T-helper 1 cell treated with Interleukin-12 subunit alpha and Interleukin-12 subunit beta and Interleukin-4 antibody, amounts not matched to agents 30 μg/mL and 1 μg/mL, for 36 hours (primary cell): Measurements from ENCODE around the gene ASAP2.

Experiments
- H3K27ac Mint-ChIP-seq: one replicate; pipeline ENCODE4 v1.8.0; 2021; ENCODE audit warnings: mild to moderate bottlenecking, mixed read lengths
- H3K27me3 Mint-ChIP-seq: one replicate; pipeline ENCODE4 v1.8.0; 2021; ENCODE audit warnings: low read depth, mixed read lengths
- H3K36me3 Mint-ChIP-seq: one replicate; pipeline ENCODE4 v1.8.0; 2021; ENCODE audit warnings: low read depth, mixed read lengths
- H3K4me1 Mint-ChIP-seq: one replicate; pipeline ENCODE4 v1.8.0; 2021; ENCODE audit warnings: low read depth, mixed read lengths
- H3K4me3 Mint-ChIP-seq: one replicate; pipeline ENCODE4 v1.8.0; 2021; ENCODE audit warnings: mild to moderate bottlenecking, moderate library complexity, mixed read lengths
- H3K9me3 Mint-ChIP-seq: one replicate; pipeline ENCODE4 v1.8.0; 2021; ENCODE audit warnings: mixed read lengths

ASAP2 gene

DNA sequence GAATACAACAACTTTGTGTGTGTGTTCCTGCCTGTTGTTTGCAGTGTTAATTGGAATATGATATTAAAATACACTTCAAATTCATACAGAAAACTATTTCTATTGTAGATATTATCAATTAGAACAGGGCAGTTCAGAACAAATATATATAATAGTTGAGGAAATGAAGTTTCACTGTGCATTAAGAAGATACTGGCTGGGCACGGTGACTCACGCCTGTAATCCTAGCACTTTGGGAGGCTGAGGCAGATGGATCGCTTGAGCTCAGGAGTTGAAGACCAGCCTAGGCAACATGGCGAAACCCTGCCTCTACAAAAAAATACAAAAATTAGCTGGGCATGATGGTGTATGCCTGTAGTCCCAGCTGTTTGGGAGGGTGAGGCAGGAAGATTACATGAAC lies 79.3 kb downstream of the ASAP2 start:
- H3K4me3 Mint-ChIP-seq = no peak overlapping the region
- peaks cover 8% of the 10 kb centered on the region for H3K27me3 Mint-ChIP-seq
- no peaks in the 10 kb centered on the region for H3K4me1 Mint-ChIP-seq
- H3K9me3 Mint-ChIP-seq = no peaks in the 10 kb centered on the region
- no peak overlapping the region for H3K27ac Mint-ChIP-seq
- H3K36me3 Mint-ChIP-seq = no peaks in the 10 kb centered on the region

DNA sequence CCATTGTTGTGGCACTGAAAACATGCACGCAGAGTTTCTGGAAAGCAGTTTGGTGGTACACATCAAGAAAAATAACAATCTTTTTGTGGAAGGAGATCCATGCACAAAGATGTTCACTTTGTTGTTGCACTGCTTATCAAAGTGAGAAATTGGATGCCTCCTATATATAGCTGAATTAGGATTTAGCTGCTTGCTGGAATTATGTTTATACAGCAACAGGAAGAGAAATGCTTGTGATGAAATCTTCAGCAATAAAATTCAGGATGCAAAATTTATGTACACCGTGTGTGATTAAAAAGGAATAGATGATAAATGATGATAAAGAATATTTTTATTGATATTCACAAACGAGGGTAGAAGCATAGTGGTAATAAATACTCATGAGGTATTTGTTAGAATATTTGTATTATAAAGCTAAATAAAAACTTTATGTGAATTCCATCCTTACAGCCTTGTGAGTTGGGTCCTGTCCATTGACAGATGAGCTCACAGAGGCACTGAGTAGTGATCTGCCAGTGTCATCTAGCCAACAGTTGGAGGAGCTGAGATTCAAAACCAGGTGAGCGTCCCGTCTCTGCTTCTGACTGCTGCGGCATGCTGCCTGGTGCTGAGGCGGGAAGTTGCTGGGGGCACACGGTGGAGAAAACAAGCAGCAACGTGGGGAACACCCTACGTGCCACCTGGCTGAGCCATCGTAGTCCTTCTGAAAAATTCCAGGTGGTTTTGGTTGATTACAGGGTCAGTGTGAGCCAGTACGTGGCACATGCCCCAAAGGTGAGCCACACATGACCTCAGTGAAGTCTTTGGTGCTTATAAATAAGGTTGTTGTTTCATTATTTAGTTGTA lies 80.2 kb downstream of the ASAP2 start:
- Mint-ChIP-seq H3K4me3 (no peak overlapping the region), H3K36me3 (no peaks in the 10 kb centered on the region), H3K27me3 (peaks cover 8% of the 10 kb centered on the region), H3K27ac (no peak overlapping the region), H3K9me3 (no peaks in the 10 kb centered on the region), H3K4me1 (no peaks in the 10 kb centered on the region)

DNA sequence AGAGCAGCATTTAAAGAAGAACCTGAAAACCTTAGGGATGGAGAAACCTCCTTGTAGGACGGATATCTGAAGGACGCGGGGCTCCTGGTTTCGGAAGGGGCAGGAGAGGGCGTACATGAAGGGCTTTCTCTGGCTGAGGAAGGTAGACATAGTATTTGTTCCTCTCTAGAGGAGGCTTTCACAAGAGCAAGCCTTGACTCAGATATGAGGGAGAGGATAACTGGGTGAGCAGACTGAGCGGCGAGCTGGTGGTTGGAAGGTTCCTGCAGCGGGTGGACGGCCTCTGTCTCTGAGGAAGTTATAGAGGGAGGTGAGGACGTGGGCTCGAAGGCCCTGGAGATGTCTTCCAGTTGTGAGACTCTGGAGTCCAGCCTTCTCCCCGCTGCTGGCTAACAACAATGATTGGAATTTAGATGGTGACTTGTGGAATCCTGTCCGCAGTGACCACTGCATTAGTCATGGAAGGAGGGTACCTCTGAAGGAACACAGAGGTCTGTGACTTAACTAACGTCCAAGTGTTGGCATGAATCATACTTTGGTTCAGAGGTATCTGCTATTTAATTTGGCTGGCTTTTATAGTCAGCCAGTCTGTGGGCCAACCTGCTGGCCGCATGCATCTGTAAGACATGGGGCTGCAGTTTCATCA lies 80.9 kb downstream of the ASAP2 start:
- Mint-ChIP-seq H3K4me1 (no peaks in the 10 kb centered on the region), H3K9me3 (no peaks in the 10 kb centered on the region), H3K27ac (no peak overlapping the region), H3K36me3 (no peaks in the 10 kb centered on the region), H3K27me3 (peaks cover 8% of the 10 kb centered on the region), H3K4me3 (no peak overlapping the region)

DNA sequence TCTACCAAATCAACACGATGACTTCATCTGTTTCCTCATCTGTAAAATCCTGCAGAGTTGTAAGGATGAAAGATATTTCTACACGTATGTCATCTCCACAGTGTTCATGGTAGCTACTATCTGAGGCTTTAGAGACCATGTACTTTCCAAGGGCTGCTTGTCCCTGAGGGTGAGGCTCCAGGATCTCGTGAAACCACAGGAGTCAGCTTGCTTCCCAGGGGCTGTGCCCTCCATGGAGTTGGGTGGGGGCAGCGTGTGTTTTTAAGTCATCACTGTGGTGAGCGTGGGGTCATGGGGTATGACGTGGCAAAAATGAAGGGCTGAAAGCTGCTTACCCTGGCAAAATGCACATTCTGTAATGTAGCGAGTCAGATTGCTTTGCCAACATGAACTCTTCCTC lies 81.6 kb downstream of the ASAP2 start:
- Mint-ChIP-seq H3K4me3 (no peak overlapping the region), H3K36me3 (no peaks in the 10 kb centered on the region), H3K27ac (no peak overlapping the region), H3K27me3 (peaks cover 13% of the 10 kb centered on the region), H3K4me1 (no peaks in the 10 kb centered on the region), H3K9me3 (no peaks in the 10 kb centered on the region)

DNA sequence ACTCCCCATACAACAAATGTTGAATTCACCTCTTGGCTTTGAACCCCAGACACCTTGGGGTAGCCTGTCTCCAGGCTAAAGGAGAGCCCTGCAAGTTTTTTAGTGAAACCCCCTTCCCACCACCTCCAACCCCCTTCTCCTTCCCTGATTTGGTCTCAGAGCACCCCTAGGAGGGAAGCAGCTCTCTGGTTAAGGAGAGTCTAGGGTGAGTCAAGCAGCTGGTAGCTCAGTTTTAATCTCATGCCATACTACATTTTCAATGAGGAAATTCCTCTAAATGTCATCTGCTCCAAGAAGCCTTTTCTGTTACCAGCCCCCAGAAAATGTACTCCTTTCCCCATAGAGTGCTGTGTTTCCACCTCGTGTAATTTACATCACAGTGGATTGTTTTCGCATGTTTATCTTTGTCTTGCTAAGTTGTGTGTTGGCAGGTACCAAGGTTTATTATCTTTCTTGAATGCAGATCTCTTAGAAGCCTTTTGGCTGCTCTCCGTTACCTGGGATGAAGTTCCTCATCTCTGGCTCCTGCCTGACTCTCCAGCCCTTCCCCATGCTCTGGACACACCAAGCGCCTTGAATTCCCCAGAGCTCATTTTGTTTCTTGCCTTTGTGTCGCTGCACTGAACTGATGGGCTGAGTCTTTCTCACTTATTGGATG lies 82.2 kb downstream of the ASAP2 start:
- H3K4me1 Mint-ChIP-seq = no peaks in the 10 kb centered on the region
- H3K27ac Mint-ChIP-seq = no peak overlapping the region
- H3K9me3 Mint-ChIP-seq = no peaks in the 10 kb centered on the region
- H3K27me3 Mint-ChIP-seq = peaks cover 16% of the 10 kb centered on the region
- no peaks in the 10 kb centered on the region for H3K36me3 Mint-ChIP-seq
- no peak overlapping the region for H3K4me3 Mint-ChIP-seq

DNA sequence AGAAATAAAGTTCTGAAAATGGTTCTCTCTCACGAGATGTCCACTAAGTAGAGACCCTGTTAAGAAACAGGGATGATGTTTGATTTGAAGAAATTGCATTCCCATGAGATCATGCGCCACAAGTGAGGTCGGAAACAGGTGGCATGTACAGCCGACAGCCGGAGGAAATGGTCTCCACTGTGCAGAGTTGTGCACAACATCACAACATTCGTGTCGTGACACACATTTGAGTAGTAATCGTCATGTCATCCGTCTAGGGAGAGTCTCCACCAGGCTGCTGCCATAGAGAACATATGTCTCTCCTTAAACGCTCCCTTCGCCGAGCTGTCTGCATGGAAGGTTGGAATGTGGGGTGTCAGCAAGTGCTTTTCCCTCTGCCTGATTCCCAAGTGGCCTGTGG lies 84.7 kb downstream of the ASAP2 start:
- Mint-ChIP-seq H3K4me1 (no peaks in the 10 kb centered on the region), H3K27ac (no peak overlapping the region), H3K27me3 (peaks cover 11% of the 10 kb centered on the region), H3K36me3 (no peaks in the 10 kb centered on the region), H3K4me3 (no peak overlapping the region), H3K9me3 (no peaks in the 10 kb centered on the region)

DNA sequence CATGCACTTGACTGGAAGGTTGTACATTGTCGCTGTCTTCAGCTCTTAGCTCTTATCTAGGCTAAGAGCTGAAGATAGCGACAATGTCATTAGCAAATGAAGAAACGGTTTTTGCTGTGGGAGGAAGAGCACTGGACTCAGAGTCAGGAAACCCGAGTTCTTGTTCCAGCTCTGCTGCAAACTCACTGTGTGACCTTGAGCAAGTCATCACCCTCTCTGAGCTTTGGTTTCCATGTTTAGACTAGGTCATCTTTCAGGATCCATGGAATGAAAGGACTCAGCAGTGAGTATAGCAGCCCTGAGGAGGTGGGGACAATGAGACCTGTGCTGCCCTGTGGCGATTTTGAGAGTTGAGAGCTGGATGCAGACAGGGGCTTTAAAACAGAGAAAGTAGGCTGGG lies 85.3 kb downstream of the ASAP2 start:
- H3K27ac Mint-ChIP-seq = no peak overlapping the region
- H3K4me3 Mint-ChIP-seq = no peak overlapping the region
- H3K36me3 Mint-ChIP-seq = no peaks in the 10 kb centered on the region
- no peaks in the 10 kb centered on the region for H3K9me3 Mint-ChIP-seq
- peaks cover 16% of the 10 kb centered on the region for H3K27me3 Mint-ChIP-seq
- no peaks in the 10 kb centered on the region for H3K4me1 Mint-ChIP-seq

DNA sequence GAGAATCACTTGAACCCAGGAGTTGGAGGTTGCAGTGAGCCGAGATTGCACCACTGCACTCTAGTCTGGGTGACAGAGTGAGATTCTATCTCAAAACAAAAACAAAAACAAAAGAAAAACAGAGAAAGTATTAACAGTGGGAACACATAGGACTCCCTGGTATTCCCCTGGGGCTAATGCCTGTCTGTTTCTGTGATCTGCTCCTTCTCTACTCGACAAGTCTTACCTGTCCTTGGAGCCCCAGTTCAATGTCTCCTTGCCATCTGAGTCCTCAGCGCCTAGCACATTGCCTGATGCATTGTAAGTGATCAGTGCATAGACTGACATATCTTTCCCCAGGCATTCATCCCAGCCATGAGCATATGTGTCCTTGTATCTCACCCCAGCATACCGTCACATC lies 85.8 kb downstream of the ASAP2 start:
- H3K27ac Mint-ChIP-seq = no peak overlapping the region
- H3K4me3 Mint-ChIP-seq = no peak overlapping the region
- no peaks in the 10 kb centered on the region for H3K36me3 Mint-ChIP-seq
- no peaks in the 10 kb centered on the region for H3K4me1 Mint-ChIP-seq
- no peaks in the 10 kb centered on the region for H3K9me3 Mint-ChIP-seq
- peaks cover 17% of the 10 kb centered on the region for H3K27me3 Mint-ChIP-seq

DNA sequence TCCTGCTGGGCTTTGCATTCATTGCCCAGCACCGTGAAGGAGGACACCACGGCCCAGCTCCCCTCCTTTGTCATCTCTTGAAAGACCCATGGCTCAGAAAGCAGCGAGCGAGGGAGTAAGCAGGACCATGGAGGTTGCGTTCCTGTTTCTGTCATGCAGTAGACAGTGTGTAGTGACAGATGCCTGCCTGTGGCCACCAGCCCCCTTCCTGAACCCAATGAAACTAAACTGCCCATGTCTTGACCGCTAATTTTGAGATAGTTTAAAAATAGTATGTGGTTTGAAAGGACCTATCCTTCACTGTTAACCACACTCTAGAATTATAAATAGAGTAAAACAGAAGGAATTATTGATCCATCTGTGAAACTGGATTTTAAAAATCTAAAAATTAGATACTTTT lies 88.2 kb downstream of the ASAP2 start:
- H3K9me3 Mint-ChIP-seq = no peaks in the 10 kb centered on the region
- H3K4me1 Mint-ChIP-seq = no peaks in the 10 kb centered on the region
- no peak overlapping the region for H3K4me3 Mint-ChIP-seq
- H3K27ac Mint-ChIP-seq = no peak overlapping the region
- peaks cover 17% of the 10 kb centered on the region for H3K27me3 Mint-ChIP-seq
- H3K36me3 Mint-ChIP-seq = no peaks in the 10 kb centered on the region

DNA sequence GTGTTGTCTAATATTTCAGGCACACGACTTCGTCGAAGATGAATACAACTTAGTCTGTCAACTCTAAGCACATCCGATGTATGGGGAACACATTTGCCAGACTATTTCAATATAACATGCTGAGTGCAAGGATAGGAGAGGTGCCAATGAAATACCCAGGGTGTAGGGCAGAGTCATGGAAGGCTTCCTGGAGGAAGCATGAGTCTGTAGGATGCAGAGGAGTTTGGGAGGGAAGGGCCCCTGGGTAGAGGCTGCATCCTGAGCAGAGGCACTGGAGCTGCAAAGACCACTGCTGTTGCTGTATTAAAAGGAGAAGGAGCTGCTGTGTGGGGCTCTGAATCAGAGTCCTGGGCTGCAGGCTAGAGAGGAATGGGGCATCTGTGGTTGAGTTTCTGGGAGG lies 89.9 kb downstream of the ASAP2 start:
- H3K4me3 Mint-ChIP-seq = no peak overlapping the region
- H3K36me3 Mint-ChIP-seq = no peaks in the 10 kb centered on the region
- no peaks in the 10 kb centered on the region for H3K4me1 Mint-ChIP-seq
- no peak overlapping the region for H3K27ac Mint-ChIP-seq
- peaks cover 17% of the 10 kb centered on the region for H3K27me3 Mint-ChIP-seq
- H3K9me3 Mint-ChIP-seq = no peaks in the 10 kb centered on the region

DNA sequence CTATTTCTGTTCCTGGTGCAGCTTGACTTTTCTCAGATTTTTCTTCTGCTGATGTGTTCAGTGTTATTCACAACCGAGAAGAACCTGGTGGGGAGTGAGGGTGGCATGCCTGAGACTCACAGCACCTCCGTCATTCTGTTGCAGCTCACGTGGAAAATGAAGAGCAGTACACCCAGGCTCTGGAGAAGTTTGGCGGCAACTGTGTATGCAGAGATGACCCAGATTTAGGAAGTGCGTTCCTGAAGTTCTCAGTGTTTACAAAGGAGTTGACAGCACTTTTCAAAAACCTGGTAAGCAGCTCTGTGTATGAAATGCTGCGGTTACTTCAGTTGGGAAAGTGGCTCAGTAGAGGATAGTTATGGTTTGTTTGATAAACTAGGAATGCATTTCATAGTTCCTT lies 90.5 kb downstream of the ASAP2 start:
- H3K4me1 Mint-ChIP-seq = no peaks in the 10 kb centered on the region
- H3K27ac Mint-ChIP-seq = no peak overlapping the region
- H3K36me3 Mint-ChIP-seq = no peaks in the 10 kb centered on the region
- H3K27me3 Mint-ChIP-seq = peaks cover 17% of the 10 kb centered on the region
- no peaks in the 10 kb centered on the region for H3K9me3 Mint-ChIP-seq
- H3K4me3 Mint-ChIP-seq = no peak overlapping the region

DNA sequence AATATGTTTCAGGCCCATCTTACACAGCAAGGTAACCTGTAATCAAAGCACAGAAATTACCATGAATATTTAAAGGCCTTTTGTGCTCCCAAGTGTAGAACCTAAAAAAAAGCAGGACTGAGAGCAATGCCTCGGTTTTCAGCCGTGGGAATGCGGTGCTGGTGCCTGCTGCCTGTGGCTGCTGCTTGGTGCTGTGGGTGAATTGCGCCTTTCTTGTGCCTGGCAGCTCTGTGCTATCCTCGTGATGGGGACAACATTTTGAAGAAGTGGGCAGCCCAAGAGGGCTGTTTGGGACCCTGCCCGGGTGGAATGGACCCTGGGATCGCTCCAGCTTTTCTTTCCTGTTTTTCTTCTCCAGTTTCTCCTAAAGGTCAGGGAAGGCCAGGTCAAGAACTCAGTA lies 91.2 kb downstream of the ASAP2 start:
- Mint-ChIP-seq H3K27ac (no peak overlapping the region), H3K36me3 (no peaks in the 10 kb centered on the region), H3K4me1 (no peaks in the 10 kb centered on the region), H3K27me3 (peaks cover 17% of the 10 kb centered on the region), H3K4me3 (no peak overlapping the region), H3K9me3 (no peaks in the 10 kb centered on the region)

DNA sequence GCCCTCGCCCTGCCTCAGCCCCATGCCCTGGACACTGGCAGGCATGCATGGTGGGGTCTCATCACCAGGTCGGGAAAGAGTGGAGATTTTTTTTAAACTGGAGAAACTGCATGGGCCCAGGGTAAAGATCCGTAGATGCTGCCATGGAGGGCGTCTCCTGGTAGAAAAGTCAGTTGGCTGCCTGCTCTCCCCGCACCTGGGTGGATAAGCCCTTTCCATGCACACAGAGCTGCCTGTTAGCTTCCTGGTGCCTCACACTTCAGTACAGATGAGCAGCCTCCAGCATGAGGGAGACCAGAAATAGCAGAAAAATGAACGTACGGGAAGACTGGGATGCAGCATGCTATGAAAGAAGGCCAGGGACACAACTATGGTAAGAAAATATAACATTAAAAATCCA lies 92.0 kb downstream of the ASAP2 start:
- no peaks in the 10 kb centered on the region for H3K9me3 Mint-ChIP-seq
- no peaks in the 10 kb centered on the region for H3K36me3 Mint-ChIP-seq
- H3K4me3 Mint-ChIP-seq = no peak overlapping the region
- H3K27me3 Mint-ChIP-seq = peaks cover 9% of the 10 kb centered on the region
- no peak overlapping the region for H3K27ac Mint-ChIP-seq
- no peaks in the 10 kb centered on the region for H3K4me1 Mint-ChIP-seq

DNA sequence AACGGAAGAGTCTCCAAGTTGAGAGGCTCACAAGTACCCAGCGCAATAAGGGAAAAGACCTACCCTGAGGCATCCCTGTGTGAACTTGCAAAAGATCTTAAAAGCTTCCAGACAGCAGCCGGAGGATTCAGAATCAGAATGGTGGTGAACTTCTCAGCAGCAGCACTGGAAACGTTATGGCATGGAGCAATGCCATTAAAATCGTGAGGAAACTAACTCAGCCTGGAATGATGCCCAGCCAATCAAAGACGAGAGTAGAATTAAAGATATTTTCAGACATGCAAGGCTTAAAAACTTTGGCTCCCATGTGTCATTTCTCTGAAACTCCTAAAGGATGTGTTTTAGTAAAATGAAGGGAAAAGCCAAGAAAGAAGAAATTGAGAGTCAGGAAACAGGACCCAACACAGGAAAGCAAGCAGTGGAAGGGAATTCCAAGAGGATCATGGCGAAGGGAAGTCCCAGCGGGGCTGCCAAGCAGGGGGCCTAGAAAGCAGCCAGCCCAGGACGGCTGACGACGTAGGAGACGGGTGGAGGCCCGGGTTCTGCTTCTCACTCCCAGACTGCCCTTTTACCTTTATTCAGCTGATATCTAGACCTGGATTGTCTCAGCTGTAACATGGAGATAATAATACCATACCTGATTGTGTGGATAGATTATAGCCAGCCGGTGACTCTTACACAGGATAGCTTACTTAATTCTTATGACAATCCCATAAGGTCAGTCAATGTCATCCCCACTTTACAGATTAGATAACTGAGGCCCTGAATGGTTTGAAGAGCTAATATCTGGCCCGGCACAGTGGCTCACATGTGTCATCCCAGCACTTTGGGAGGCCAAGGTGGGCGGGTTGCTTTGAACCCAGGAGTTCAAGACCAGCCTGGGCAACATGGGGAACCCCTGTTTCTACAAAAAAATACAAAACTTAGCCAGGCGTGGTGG lies 92.8 kb downstream of the ASAP2 start:
- Mint-ChIP-seq H3K36me3 (no peaks in the 10 kb centered on the region), H3K9me3 (no peaks in the 10 kb centered on the region), H3K27ac (no peak overlapping the region), H3K27me3 (peaks cover 9% of the 10 kb centered on the region), H3K4me3 (no peak overlapping the region), H3K4me1 (no peaks in the 10 kb centered on the region)
